ENCODE results near the gene YTHDF1. TPM values are rescaled to one million over a fixed set of nuclear protein-coding genes. Genes with fewer than 3 reads are reported as not detected.
"Not testable (repeated sequence)": the region's sequence is repeated elsewhere in the genome, so short reads cannot be mapped to it uniquely, and the experiment has no call there.

YTHDF1 gene
- total RNA-seq, 1 donor from 2014 or later: 13.0 TPM

DNA sequence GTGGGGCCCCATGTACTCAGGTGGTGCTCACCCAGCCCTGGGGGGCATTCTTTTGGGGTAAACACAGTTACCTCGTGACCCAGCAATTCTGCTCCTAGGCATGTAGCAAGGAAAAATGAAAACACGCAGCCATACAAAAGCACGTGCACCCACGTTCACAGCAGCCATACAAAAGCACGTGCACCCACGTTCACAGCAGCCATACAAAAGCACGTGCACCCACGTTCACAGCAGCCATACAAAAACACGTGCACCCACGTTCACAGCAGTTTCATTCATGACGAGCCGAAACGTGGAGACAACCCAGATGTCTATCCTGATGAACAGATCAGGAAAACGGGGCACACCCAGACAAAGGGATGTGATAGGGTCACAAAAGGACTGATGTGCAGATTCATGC is 57.1 kb downstream of the YTHDF1 start:
- DNase-seq (ENCODE audit: low spot score): no peak

DNA sequence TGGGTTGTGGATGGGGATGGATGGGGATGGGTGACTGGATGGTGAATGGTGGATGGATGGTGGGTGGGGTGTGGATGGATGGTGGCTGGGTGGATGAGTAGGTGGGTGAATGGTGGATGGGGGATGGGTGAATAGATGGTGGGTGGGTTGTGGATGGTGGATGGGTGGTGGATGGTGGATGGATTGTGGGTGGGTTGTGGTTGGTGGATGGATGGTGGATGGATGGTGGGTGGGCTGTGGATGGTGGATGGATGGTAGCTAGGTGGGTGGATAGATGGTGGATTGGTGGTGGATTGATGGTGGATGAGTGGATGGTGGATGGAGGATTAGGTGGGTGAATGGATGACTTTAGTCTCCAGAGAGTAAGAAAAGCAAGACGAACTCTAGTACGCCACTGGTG is 57.6 kb downstream of the YTHDF1 start:
- DNase-seq (ENCODE audit: low spot score): no peak

DNA sequence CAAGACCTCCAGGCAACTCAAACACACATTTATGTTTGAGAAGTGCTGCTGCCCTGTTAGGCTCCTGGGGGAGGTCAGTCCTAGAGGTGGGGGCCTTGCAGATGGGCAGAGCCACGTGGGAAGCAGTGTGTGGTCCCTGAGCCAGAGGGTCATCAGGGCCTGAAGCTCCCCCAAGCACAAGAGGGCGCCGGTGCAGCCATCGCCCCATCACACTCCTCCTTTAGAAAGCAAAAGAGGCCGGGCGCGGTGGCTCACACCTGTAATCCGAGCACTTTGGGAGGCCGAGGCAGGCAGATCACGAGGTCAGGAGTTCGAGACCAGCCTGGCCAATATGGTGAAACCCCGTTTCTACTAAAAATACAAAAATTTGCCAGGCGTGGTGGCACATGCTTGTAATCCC is 58.5 kb downstream of the YTHDF1 start:
- not testable (repeated sequence) for DNase-seq (ENCODE audit: low spot score)

DNA sequence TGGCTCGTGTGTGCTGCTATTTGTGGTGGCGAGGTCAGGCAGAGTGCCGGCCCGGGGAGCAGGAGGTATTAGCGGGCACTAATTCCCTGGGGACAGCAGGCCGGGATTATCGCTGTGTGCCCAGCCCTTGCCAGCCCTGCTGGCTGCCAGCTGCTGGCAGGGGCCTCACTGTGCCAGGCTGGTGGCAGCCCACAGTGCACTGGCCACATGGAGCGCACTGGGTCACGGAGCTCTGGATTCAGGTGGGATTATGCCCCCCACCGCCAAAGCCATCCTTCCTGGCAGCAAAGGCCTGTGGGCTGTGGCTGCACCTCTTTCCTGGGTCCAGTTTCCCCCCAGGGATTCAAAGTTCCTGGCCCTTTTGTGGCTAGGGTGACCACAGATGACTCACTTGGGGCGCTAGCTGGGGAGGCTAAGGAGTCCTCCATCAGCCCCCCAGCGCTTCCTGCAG is 59.7 kb downstream of the YTHDF1 start:
- DNase-seq (ENCODE audit: low spot score): no peak

DNA sequence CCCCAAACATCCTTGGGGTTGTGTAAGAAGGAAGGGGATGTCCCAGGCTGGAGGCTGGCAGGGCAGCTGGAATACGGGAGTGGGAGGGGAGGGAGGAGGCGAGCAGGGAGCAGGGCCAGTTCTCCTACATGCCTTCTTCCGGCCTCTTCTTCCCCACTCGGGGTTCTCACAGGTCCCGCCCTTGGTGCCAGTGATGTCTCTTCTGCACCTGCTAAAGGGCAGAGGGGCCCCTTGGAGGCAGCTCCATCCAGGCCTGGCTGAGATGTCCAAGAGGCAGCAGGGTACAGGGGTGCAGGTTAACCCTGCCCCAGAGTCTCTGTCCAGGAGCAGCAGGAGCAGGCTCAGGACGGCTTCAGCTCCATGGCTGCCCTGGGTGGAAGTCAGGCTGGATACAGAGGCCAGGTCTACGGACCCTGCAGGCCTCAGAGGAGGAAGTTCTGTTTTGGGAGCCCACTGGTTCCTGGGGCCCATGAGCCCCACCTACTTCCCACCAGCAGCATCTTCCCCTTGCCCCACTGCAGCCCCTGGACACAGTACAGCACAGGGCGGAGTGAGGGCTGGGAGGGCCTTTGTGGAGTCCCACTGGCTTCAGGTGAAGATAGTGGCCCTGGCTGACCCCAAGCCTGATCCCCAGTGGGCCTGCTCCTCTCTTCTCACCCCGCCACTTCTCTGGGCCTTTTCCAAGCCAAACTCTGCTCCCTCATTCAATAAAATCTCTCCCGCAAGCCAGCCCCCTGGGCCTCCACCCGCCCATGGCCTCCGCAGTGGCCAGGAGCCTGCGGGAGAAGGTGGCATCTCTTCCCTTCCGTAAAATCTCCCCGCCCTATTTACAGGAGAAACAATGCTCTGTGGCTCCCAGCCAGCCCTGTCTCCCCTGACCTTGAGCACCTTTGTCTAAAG is 60.4 kb downstream of the YTHDF1 start:
- DNase-seq (ENCODE audit: low spot score): no peak

DNA sequence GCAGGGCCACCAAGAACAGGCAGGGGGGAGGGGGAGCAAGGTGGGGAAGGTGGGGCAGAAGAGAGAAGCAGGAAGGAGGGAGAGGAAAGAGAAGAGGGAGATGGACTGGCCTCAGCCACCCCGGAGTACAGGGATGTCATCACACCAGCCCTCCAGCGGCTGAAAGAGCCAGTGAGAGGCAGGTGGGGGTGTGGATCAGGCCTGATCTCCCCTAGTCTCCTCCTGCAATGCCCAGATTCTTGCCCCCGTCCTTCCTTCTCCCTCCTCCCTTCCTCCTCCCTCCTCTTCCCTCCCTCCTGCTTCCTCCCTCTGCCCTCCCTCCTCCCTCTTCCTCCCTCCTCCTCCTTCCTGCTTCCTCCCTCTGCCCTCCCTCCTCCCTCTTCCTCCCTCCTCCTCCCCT is 61.5 kb downstream of the YTHDF1 start:
- DNase-seq (ENCODE audit: low spot score): no peak

DNA sequence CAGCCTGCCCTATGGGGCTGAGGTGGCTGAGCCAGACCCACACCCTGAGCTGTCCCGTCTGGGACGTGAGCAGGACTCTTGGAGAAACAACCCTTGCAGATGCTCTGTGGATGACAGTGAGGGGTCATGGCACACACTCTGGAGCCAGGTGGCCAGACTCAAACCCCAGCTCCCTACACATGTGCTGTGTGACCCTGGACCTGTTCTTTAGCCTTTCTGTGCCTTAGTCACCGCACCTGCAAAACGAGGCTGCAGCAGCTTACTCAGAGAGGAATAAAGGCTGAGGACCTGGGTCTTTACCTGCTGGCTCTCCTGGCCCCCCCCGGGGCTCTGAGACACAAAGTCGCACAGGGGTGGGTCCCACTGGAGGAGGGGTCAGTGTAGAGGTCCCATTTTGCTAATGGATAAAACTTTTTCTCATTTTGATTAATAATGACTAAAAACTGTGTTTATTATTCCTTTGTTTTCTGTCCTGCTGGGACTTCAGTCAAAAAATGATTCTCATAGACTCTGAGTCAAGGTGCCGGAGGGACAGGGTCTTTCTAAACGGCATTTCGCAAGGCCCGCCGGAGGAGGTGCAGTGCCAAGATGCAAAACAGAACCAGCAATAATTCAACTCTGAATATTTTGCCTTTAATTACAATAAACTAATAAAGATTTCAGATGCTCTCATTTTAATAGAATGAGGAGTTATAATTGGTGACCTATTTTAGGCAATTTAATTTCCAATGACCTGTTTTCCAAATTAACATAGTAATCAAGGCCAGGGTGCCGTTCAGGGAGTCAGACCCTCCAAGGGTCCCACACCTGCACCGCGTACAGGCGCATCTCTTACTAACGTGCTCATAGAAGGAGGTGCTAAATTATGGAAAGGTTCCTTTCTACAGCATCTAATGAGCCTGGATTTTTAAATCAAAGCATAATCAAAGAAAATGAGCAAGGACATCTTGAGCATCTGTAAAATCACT is 62.4 kb downstream of the YTHDF1 start:
- no peak for DNase-seq (ENCODE audit: low spot score)

DNA sequence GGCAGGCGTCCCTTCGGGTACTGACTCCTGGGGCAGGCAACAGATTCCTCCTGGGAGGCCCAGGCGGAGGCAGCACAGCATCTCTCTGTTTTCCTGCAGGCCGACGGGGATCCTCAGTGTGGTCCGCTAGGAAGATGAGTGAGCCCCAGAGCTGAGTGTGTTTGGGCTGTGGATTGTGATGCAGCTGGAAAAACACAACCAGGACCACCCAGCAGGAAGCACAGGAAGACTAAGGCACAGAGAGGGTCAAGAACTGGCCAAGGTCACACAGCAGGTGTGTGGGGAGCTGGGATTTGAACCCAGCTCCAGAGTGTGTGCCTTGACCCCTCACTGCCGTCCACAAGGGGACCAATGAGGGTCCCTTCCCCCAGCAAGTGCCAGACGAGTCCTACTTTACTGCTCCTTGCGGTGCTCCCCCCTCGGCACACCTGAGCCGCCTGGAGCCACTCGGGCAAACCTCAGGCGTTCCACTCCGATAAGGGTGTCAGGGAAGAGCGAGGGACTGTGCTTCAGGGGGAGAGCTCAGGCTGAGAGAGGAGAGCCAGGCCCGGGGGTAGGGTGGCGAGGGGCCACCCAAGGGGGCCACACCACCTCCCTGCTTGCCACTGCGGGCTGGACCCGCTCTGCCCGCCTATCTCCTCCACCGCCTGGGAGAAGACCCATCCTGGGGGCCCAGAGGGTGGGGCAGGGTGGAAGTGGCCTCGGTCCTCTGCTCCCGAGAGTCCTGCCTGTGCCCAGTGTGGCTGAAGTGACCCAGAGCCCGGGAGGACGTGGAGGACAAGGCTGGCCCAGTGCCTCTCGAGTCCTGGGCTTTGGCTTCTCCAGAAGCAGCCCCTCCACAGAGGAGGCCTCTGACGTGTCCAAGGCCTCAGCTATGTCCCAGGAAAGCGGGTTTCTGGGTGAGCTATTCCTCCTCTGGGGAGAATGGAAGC is 63.3 kb downstream of the YTHDF1 start:
- no peak for DNase-seq (ENCODE audit: low spot score)

DNA sequence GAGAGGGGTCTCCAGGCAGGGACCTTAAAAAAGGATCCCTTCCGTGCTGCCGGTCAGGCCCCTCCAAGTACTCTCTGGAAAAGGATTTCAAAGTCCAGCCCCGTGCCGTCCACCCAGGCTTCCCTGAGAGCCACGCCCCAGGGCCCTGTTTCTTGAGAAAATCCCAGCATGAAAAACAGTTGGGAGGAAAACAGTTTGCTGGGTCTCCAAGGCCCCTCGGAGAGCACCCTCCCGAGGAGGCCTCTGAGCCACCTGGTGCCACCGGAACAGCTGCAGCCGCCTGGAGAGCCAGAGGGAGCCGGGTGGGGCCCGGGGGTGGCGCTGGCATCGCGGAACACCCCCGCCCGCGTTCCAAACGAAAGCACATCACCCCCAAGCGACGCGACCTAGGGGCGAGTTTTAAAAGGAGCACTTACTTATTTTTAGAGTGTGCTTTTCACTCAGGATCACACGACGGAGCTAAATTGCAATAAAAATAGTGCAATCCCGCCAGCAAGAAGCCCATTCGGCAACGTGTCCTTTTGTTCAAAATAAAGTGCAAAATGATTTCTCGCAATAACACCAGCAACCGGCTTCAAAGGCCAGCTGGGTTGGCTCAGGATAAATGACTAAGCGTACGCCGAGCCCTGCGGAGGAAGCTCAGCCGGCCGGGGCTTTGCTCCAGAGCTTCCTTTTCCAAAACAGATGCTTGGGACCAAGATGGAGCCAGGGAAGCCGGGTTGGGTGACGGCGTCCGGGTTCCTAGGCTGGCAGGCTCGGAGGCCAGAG is 64.2 kb downstream of the YTHDF1 start:
- no peak for DNase-seq (ENCODE audit: low spot score)

DNA sequence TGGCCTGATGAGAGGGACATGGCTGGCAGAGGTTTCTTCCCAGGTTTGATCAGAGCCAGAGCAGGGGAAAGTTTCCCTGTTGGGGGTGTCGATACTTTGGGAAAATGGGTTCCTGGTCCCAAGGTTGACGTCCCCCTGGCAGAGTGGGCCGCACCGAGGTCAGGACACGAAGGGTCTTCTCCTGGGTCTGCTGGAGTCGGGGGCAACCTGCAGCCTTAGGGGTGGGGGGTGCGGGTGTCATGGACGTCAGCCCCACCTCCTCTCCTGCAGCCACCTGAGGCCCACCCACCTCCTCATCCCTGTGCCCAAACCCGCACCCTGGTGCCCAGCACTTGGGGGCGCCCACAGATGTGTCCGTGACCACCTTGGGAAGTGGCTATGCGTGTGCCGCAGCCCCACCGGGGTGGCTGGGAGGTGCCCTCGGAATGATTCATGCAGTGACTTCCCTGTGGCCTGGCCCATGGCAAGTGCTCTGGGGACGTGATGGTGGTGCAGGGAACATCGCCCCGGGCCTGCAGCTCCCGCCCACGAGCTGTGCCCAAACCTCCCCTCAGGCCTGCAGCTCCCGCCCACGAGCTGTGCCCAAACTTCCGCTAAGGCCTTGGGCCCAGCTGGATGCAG is 64.9 kb downstream of the YTHDF1 start:
- no peak for DNase-seq (ENCODE audit: low spot score)

DNA sequence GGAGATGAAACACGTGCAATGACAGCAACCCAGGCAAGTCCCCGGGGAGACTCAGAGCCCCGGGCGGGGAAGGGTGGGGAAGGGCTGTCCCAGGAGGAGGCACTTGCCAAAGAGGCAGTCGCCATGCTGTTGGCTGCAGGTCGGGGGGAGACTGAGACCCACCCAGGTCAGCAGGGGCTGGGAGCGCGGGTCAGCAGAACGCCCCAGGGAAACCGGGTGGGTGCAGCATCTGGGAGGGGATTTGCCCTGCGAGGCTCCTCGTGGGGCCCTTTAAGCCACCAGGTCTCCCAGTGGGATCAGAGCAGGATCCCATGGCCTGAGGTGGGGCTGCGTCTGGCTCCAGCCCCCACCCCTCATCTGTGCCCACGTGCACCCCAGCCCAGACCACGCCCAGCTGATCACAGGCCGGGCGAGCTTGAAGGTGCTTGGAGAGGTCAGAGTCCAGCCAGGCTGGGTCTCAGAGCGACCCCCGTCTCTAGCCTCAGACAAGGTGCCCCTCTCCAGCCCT is 65.5 kb downstream of the YTHDF1 start:
- no peak for DNase-seq (ENCODE audit: low spot score)

DNA sequence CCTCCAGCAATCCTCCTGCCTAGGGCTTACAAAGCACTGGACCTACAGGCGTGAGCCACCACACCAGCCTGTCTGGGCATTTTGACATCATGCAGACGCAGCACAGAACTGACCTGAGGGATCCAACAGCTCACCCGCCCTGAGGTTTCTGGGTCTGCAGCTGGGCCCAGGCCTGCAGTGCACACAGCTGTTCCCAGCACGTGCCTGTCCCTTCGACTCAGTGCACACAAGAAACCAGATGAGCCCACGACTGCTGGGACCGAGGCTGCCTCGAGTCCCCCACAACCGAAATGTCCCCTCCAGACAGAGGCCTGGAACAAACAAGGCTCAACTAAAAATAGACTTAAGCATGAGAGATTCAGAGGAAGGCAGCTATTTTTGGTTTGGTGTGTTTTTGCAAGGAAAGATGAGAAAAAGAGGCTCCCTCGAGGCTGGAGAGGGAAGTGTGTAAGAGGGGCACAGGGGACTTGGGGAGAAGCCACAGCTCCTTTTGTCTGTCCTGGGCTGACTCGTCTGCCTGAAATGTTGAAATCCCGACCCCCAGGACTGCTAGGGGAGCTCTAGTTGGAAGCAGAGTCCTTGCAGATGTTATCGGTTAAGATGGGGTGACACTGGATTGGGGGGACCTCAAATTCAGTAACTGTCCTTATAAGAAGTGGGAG is 66.3 kb downstream of the YTHDF1 start:
- DNase-seq (ENCODE audit: low spot score): no peak

DNA sequence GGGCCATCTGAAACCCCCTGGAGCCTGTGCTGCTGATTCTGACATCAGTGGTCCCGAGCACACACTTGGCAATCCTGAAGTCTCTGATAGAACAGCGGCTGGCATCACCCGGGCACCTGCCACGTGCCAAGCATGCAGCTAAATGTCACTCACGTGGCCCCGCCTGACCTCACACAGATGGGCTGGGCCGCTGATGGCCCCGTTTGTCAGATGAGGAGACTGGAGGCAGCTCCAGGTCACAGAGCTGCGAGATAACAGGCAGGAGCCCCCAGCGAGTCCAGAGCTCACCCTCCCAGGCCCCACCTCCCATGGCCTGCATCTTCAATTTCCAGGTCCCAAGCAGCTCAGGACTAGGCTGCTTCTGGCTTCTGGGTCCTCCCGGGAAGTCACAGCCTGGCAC is 67.2 kb downstream of the YTHDF1 start:
- no peak for DNase-seq (ENCODE audit: low spot score)

DNA sequence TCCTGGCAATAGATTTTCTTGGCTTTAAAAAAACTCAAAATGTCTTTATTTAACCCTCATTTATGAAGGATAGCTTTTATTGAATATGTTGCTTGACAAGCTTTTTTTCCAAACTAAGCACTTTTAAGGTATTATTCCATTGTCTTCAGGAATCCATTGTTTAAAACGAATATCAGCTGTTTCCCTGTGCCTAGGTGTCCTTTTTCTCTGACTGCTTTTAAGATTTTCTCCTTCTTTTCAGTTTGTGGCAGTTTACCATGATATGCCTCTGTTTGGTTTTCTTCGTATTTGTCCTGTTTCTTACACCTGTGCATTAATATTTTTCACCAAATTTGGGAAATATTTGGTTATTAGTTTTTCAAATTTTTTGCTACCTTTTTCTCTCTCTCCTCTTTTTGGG is 68.4 kb downstream of the YTHDF1 start:
- no peak for DNase-seq (ENCODE audit: low spot score)

Other genes with a start within 250 kb of the YTHDF1 start
- 2.6 TPM for gene BHLHE23, start 209.2 kb downstream of the YTHDF1 start, total RNA-seq (ENCODE audit: insufficient read depth, low replicate concordance)
- gene BIRC7, start 19.8 kb upstream of the YTHDF1 start, total RNA-seq (ENCODE audit: insufficient read depth, low replicate concordance): 2.9 TPM
- gene NKAIN4, start 38.3 kb upstream of the YTHDF1 start, total RNA-seq (ENCODE audit: insufficient read depth, low replicate concordance): not detected
- gene ARFGAP1, start 56.7 kb upstream of the YTHDF1 start, total RNA-seq (ENCODE audit: insufficient read depth, low replicate concordance): 94.9 TPM
- gene COL20A1, start 77.1 kb upstream of the YTHDF1 start, total RNA-seq (ENCODE audit: insufficient read depth, low replicate concordance): 1.2 TPM
- 2.2 TPM for gene CHRNA4, start 145.2 kb upstream of the YTHDF1 start, total RNA-seq (ENCODE audit: insufficient read depth, low replicate concordance)